GM21619 (cell line): ENCODE data around the gene BID.
A peak's percentile ranks its signal among the peaks of the same experiment; 100 is the strongest.

ENCODE experiments used
- ATAC-seq: cut with Tn5 transposase; IDR thresholded peaks from one replicate; pipeline ENCODE4 v1.9.1; 2021; ENCODE audit not compliant: unreplicated experiment

BID gene

DNA sequence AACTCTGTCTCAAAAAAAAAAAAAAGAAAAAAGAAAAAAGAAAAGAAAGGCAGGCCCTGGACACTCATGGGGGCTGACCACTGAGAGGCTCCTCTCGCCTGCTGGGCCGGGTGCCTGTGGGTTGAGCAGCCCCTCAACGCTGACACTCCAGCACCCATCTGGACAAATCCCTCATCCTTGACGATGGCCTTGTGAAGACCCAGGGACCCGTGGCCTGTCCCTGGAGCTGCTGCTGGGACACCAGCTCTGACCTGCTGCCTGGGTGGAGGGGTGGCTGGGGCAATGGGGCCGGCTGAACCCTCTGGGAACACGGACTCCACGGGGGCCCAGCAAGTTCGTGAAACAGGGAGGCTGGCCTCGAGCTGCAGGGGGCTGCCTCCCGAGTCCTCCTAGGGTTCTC, 10.5 kb upstream of the BID start:
- no peak for ATAC-seq

DNA sequence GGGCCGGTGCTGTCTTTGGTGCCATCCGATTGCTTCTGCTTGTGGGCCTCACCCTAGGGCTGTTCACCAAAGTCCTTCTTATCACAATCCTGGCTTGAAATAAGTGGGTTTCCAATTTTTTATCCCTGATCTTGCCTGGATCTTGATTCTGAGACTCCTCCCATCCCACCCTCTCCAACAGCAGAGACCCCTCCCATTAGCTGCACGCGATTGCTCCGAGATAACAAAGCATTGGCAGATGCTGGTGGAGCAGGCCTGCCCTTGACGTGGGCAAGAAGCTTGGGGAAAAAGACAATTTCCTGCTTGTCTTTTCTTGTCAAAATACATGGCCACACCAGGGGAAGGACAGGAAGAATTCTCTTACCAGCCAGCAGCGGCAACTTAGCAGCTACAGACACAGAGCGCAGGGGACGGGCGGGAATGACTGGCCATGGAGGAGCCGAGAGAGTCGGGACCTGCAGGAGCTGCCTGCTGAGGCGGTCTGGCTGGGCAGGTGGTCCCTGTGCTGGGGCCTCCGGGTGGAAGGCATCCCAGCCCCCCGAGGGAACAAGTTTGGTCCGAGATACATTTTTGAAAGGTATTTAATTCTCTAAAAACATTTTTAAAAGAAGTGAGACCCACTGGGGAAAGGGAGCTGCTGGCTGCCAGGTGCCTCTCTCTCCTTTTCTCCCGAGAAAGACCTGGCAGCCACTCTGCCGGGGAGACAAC, 9.7 kb upstream of the BID start:
- ATAC-seq: no peak

DNA sequence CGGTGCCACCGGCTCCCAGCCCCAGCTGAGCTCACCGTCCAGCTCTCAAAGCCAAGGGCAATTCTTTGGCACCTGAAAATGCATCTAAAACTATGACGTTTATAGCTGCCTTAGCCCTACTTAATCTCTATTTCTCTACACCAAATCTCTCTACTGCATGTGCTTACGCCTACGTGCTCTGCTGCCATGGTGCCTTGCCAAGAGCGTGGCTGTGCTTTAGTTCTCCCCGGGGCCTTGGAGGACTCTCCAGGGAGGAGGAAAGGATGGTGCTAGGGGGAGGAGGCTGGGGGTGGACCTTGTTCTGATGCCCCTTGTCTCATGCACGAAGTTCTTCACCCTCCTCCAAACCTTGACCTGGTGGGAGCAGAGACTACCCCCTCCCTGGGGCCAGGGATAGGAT, 9.0 kb upstream of the BID start:
- no peak for ATAC-seq

GRCh38 chr22:17782621-17783020, 8.4 kb upstream of the BID start:
- no peak for ATAC-seq

GRCh38 chr22:17782158-17782557, 7.9 kb upstream of the BID start:
- no peak for ATAC-seq

DNA sequence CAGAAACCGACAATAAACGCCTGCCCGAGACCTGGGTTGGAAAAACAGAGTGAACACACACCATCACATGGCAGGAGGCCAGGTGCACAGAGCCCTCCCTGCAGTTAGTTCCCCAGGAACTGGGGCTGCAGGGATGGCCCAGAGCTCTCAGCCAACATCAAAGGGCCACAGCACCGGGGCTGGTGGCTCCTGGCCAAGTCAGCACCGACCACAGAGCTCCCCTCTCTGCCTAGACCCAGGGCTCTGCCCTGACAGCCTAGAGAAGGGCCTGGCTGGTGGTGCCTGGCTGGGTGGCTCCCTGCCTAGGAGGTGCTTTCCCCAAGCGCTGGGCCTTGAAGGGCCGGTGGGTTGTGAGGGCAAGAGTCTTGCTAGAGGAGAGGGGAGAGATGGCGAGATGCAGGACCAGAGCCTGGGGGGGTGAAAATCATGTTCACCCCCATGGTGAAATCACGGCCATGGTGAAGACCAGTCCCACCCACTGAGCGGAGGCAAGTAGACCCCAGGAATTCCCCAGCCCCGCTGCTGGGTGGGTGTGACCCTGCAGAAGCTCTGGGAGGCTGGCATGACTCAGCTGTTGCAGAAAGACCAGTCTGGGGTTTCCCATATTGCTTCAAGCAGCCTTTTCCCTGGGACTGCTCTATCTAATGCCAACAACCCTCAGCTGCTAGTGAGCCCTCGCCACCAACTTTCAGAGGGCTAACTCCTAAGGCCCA, 7.2 kb upstream of the BID start:
- peak; percentile 28 for ATAC-seq

- no peak for ATAC-seq
Observed at GRCh38 chr22:17780741-17781318, 6.6 kb upstream of the BID start.

DNA sequence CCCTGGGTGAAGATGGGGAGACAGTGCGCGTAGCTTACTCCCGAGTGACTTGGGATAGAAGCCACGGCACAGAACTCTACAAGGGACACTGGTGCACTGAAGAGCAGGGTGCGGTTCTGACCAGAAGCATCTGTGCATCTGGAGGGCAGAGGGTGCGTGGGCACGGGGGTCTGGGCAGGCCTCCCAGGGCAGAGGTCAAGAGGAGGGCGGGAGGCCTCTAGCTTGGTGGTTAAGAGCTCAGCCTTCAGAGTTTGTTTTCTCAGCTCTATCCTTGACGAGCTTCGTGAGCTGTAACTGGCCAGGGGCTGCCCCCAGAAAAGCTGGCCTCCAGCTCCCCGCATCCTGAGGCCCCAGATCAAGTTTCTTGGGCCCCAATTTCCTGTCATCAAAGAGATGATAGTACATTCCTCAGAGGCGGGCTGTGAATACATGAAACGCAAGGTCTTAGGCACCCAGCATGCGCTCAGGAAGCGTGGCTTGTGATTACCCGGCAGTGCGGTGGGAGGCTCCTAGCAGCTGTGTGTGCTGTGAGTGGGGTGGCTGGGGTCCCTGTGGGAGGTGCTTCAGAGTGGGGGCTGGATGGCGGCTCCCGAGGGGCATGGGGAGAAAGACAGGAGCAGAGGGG, 6.0 kb upstream of the BID start:
- no peak for ATAC-seq

GRCh38 chr22:17779286-17780115, 5.2 kb upstream of the BID start:
- ATAC-seq: peak; percentile 41

DNA sequence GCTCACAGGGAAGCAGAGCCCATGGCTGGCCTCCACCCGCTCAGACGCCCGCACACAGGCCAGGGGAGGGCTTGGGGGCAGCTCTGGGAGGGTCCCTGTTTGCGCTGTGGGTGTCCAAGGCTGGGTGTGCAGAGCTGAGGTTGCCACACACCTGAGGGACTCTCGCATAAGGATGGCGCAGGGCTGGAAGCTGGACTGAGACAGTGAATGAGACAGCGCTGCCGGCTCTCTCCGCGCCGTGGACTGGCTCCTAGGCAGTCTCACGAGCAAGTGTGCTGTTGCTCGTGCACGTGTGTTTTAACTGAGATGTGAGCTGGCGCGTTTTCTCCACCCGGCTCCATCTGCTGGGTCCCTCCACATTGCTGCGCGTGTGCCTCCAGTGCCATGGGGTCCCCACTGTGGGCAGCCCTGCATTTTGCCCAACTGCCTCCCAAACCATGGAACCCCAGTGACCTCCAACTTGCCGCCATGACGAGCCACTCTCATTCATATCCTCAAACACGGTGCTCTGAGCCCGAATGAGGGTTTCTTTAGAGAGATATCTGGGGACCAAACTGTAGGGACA, 4.2 kb upstream of the BID start:
- ATAC-seq: no peak

DNA sequence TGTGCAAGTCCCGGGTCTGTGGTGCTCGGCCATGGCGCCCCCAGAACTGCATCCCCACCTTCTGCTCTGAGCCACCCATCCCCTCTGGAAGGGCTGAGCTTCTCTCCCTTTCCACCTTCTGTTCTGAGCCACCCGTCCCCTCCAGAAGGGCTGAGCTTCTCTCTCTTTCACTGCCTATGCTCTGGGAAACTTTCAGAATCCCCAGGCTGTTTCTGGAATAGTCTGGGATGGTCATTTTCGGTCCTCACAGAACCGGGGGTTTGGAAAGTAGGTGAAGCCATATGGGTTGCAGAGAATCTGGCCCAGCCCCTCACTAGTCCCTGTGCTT, 3.4 kb upstream of the BID start:
- ATAC-seq: no peak

- ATAC-seq: peak; percentile 24
Observed at GRCh38 chr22:17777005-17777716, 2.9 kb upstream of the BID start.

DNA sequence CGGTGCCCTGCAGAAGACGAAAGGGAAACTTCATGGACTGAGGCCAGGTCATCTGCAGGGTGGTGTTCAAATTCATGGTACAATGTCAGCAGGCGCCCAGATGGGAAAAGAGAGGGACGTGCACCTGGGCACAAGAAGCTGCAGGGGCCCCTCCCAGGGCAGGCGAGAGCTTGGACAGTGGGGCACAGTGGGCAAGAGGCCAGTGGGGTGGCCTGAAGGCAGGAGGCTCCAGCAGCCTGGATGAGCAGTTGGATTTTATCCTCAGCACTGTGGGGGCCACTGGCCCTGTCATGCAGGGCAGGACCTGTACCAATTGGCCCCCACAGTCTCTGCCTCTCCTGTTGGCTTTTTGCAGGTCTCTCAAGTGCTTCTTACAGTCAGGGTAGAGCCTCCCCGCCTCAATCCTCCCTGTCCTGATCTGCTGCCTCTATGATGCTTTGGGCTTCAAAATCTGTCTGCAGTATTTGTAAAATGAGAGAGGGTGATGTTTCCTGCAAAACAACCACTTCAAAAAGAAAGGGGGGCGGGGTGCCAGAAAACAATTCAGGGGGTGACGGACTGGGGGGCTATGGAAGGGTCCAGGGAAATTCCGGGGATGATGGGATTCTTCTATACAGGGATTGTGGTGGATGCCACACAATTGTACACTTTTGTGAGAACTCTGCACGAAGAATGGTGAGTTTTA, 1.7 kb upstream of the BID start:
- ATAC-seq: no peak

DNA sequence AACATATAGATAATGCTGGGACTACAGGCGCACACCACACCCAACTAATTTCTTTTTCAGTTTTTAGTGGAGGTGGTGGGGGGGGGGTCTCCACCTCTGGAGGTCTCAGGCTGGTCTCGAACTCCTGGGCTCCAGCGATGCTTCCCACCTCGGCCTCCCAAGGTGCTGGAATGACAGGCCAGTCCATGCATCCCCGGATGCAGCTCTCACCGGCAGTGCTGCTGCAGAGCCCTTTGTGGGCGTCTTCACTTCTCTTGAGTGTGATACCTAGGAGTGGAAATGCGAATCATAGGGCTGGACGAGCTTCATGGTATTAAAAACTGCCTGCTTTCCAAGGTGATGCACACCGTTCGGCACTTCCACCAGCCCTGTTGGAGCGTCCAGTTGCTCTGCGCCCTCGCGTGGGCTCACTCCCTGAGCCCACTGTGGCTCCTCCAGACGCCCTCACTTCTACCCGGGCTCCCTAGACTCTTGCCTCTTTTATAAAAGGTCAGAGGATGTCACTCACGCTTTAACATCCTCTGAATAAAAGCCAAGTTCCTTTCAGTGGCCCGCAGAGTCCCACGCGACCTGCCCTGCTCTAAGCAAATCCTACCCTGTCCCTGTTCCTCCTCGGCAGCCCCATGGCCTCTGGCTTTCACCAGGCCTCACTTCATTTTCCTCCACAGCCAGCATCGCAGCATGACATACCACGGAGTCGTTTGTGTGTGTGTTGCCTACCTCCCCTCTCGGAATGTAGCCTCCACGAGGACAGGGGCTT, 837 bp upstream of the BID start:
- ATAC-seq: no peak

GRCh38 chr22:17773606-17774205, 563 bp downstream of the BID start:
- ATAC-seq: no peak

- ATAC-seq: no peak
Observed at GRCh38 chr22:17772958-17773605, 1.2 kb downstream of the BID start.

DNA sequence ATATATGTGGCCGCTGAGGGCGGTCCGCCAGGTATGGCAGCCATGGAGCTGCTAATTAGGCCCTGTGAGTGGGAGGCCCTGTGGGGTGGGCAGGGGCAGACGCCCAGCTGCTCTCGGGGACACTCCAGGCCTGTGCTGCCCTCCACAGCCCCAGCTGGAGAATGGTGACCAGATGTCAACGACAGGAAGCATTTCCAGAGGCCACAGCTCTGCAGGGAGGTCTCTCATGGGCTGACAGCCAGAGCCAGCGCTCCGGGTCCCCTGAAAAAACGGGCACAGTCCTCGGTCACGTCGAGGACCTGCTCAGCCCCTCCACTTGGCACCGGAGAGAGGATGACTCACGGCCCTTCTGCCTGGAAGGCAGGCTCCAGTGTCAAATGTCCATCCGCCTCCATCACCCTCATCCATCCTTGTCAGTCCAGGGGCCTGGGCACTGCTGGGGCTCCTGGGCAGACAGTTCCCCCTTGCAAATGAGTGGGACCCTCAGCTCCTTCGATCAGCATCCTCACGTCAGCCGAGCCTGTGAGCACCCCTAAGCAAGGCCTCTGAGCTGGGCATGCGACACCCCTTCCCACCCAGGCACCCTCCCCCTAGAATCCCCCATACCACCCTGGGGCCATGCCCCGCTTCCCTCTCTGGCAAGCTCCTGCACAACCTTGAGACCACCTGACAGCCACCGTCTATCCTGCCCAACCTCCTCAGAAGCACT, 1.9 kb downstream of the BID start:
- no peak for ATAC-seq
